GM23338 (cell line): ENCODE results near the gene EXOC4. TPM values are rescaled to one million over a fixed set of nuclear protein-coding genes. Genes with fewer than 3 reads are reported as not detected.

Source experiments
- ATAC-seq: fragments of 200-7000 bp; cut with Tn5 transposase; 3 replicates; pipeline ENCODE4 v1.9.1; 2020
- DNase-seq: peaks from one replicate; pipeline ENCODE4 v3.0.0-alpha.2; 2015; ENCODE audit warnings: low spot score
- H2AFZ ChIP-seq: fragments of 200-600 bp; sonication (generic); 2 replicates; pipeline ENCODE4 v1.8.0; 2016; ENCODE audit warnings: antibody characterized with exemption, mild to moderate bottlenecking, moderate library complexity
- H3F3A ChIP-seq: fragments of 200-600 bp; sonication (generic); replicated peaks from 2 replicates; pipeline ENCODE4 v1.8.0; 2017; ENCODE audit warnings: antibody characterized with exemption, mixed run types, low read depth
- H3K27ac ChIP-seq: fragments of 200-600 bp; sonication (generic); 2 replicates; pipeline ENCODE4 v1.6.1; 2016; ENCODE audit warnings: low read depth
- H3K27me3 ChIP-seq: fragments of 200-600 bp; sonication (generic); 2 replicates; pipeline ENCODE4 v1.8.0; 2016; ENCODE audit warnings: mild to moderate bottlenecking, mixed run types, moderate library complexity; ENCODE audit not compliant: insufficient read depth
- H3K36me3 ChIP-seq: fragments of 200-600 bp; sonication (generic); 2 replicates; pipeline ENCODE4 v1.8.0; 2016; ENCODE audit warnings: mild to moderate bottlenecking; ENCODE audit not compliant: insufficient read depth
- H3K4me1 ChIP-seq: fragments of 200-600 bp; sonication (generic); 2 replicates; pipeline ENCODE4 v1.8.0; 2016; ENCODE audit warnings: mild to moderate bottlenecking, moderate library complexity; ENCODE audit not compliant: insufficient read depth
- H3K4me2 ChIP-seq: fragments of 200-600 bp; sonication (generic); 2 replicates; pipeline ENCODE4 v1.7.1; 2017; ENCODE audit warnings: mixed run types
- H3K4me3 ChIP-seq: fragments of 200-600 bp; sonication (generic); 2 replicates; pipeline ENCODE4 v1.6.1; 2016; ENCODE audit warnings: mixed run types
- H3K79me2 ChIP-seq: fragments of 200-600 bp; sonication (generic); replicated peaks from 2 replicates; pipeline ENCODE4 v1.8.0; 2017; ENCODE audit warnings: mild to moderate bottlenecking; ENCODE audit not compliant: insufficient read depth
- H3K9me2 ChIP-seq: fragments of 200-600 bp; sonication (generic); 2 replicates; pipeline ENCODE4 v1.8.0; 2017; ENCODE audit not compliant: insufficient read depth
- H4K20me1 ChIP-seq: fragments of 200-600 bp; sonication (generic); replicated peaks from 2 replicates; pipeline ENCODE4 v1.8.0; 2017; ENCODE audit warnings: mild to moderate bottlenecking; ENCODE audit not compliant: insufficient read depth
- H3K27ac Mint-ChIP-seq: 2 replicates; pipeline ENCODE4 v1.8.0; 2020; ENCODE audit warnings: inconsistent platforms, mild to moderate bottlenecking, moderate library complexity, mixed read lengths
- H3K27me3 Mint-ChIP-seq: 3 replicates; pipeline ENCODE4 v1.8.0; 2022; ENCODE audit warnings: low read depth, mild to moderate bottlenecking, moderate library complexity, mixed read lengths, inconsistent platforms; ENCODE audit not compliant: insufficient read depth, poor library complexity
- H3K36me3 Mint-ChIP-seq: 3 replicates; pipeline ENCODE4 v1.8.0; 2021; ENCODE audit warnings: low read depth, mild to moderate bottlenecking, inconsistent platforms, moderate library complexity, mixed read lengths
- H3K4me1 Mint-ChIP-seq: 3 replicates; pipeline ENCODE4 v1.8.0; 2020; ENCODE audit warnings: mild to moderate bottlenecking, inconsistent platforms, mixed read lengths
- H3K4me3 Mint-ChIP-seq: 3 replicates; pipeline ENCODE4 v1.8.0; 2021; ENCODE audit warnings: moderate library complexity, mild to moderate bottlenecking, inconsistent platforms, mixed read lengths
- H3K9me3 Mint-ChIP-seq: 3 replicates; pipeline ENCODE4 v1.8.0; 2020; ENCODE audit warnings: moderate library complexity, mild to moderate bottlenecking, inconsistent platforms, mixed read lengths
- CREB1 ChIP-seq: fragments of 250-450 bp; sonication (Bioruptor Pico); IDR thresholded peaks from 2 replicates; pipeline ENCODE4 v1.5.0; 2020; ENCODE audit warnings: low read depth, mild to moderate bottlenecking, moderate library complexity
- EZH2 ChIP-seq: fragments of 200-600 bp; sonication (generic); IDR thresholded peaks from one replicate; pipeline ENCODE4 v1.8.0; 2017; ENCODE audit warnings: antibody characterized with exemption, mild to moderate bottlenecking, low read depth; ENCODE audit not compliant: unreplicated experiment
- EZH2phosphoT487 ChIP-seq: fragments of 200-600 bp; sonication (generic); IDR thresholded peaks from one replicate; pipeline ENCODE4 v1.8.1; 2018; ENCODE audit warnings: antibody characterized with exemption; ENCODE audit not compliant: unreplicated experiment
- JUNB ChIP-seq: IDR thresholded peaks from one replicate; pipeline ENCODE4 v1.6.1; 2016; ENCODE audit warnings: antibody characterized with exemption; ENCODE audit not compliant: unreplicated experiment
- NANOG ChIP-seq: IDR thresholded peaks from 2 replicates; pipeline ENCODE4 v1.6.1; 2016; ENCODE audit warnings: antibody characterized with exemption, borderline replicate concordance
- POLR2AphosphoS5 ChIP-seq: IDR thresholded peaks from 2 replicates; pipeline ENCODE4 v1.6.1; 2016; ENCODE audit warnings: antibody characterized with exemption, low read depth
- STAT1 ChIP-seq: IDR thresholded peaks from one replicate; pipeline ENCODE4 v1.6.1; 2016; ENCODE audit warnings: antibody characterized with exemption; ENCODE audit not compliant: unreplicated experiment
- ZNF114 ChIP-seq: fragments of 250-450 bp; sonication (Bioruptor Pico); IDR thresholded peaks from 2 replicates; pipeline ENCODE4 v1.5.0; 2020; ENCODE audit warnings: mild to moderate bottlenecking, moderate library complexity
- ZNF331 ChIP-seq: fragments of 250-450 bp; sonication (Bioruptor Pico); IDR thresholded peaks from 2 replicates; pipeline ENCODE4 v1.5.0; 2020; ENCODE audit warnings: low read depth, mild to moderate bottlenecking, moderate library complexity
- polyA plus RNA-seq: library from polyadenylated mRNA; unstranded; fragments of >200 nt; fragmentation: Nextera tagmentation; extraction: Ambion mirVana; gene quantifications from 2 replicates; pipeline ENCODE4 v1.2.1, GENCODE V29; 2016
- total RNA-seq: library from RNA; depleted of rRNA; stranded (reverse); fragments of >200 nt; shearing (Covaris generic); gene quantifications from 2 replicates; pipeline ENCODE4 v1.2.3, GENCODE V29; 2014
- TF ChIP-seq, protein P1 (sequence below): IDR thresholded peaks from 2 replicates; pipeline ENCODE4 v1.6.1; 2016; ENCODE audit warnings: antibody characterized with exemption
- TF ChIP-seq, protein P2 (sequence below): fragments of 250-450 bp; sonication (Bioruptor Pico); IDR thresholded peaks from 2 replicates; pipeline ENCODE4 v1.5.0; 2020; ENCODE audit warnings: mild to moderate bottlenecking, moderate library complexity
- TF ChIP-seq, protein P3 (sequence below), 2 experiments: fragments of 200-600 bp in 1 of 2; sonication (generic) in 1 of 2; conservative IDR thresholded peaks; 2 replicates each; pipeline versions ENCODE4 v1.5.1 to v1.6.1; 2016 to 2017; ENCODE audit warnings: antibody characterized with exemption in 2 of 2, low read depth in 2 of 2, mild to moderate bottlenecking in 2 of 2, moderate library complexity in 1 of 2
- TF ChIP-seq, protein P4 (sequence below): IDR thresholded peaks from one replicate; pipeline ENCODE4 v1.6.1; 2018; ENCODE audit warnings: antibody characterized with exemption; ENCODE audit not compliant: unreplicated experiment

EXOC4 gene
- total and polyA plus RNA-seq, 2 experiments from 2014 or later = 37.5 to 52.7 TPM

DNA sequence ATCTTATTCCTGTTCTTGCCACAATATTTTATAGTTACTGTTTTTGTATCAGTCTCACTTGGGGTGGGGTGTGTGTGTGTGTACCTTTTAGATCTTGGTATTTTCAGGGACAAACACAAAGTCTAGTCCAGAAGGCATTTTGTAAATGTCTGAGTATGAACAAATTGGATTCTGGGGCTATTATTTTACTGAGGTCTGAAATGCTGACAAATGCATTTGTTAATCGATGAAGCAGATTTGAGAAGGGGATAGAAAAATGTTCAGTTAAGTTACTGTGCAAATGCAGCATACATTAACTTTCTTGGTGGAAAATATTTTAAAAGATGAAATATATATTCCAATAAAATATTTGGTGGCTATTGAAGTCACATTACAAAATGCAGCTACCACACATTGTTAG is 267.4 kb downstream of the EXOC4 start:
- H3K27me3 Mint-ChIP-seq = no peaks in the 10 kb centered on the region
- ATAC-seq (no peak), DNase-seq (no peak)
- Histone ChIP-seq H3K4me3 (no peak overlapping the region), H3K4me1 (no peaks in the 10 kb centered on the region; the same call in 1 of the 2 replicates), H3K9me2 (no peaks in the 10 kb centered on the region), H3K4me2 (no peak overlapping the region), H4K20me1 (no peaks in the 10 kb centered on the region), H3K27ac (no peak overlapping the region), H3K27me3 (no peaks in the 10 kb centered on the region), H3F3A (no peaks in the 10 kb centered on the region), H3K79me2 (no peaks in the 10 kb centered on the region), H2AFZ (no peak overlapping the region), H3K36me3 (no peaks in the 10 kb centered on the region)
- no peak overlapping the region for H3K4me3 Mint-ChIP-seq
- TF ChIP-seq POLR2AphosphoS5 (no peak), EZH2 (no peak), ZNF114 (CRISPR knock-in tag) (no peak), ZNF331 (no peak), STAT1 (no peak), EZH2phosphoT487 (no peak), JUNB (no peak), CREB1 (CRISPR knock-in tag) (no peak), NANOG (no peak)
- TF ChIP-seq, protein P1, sequence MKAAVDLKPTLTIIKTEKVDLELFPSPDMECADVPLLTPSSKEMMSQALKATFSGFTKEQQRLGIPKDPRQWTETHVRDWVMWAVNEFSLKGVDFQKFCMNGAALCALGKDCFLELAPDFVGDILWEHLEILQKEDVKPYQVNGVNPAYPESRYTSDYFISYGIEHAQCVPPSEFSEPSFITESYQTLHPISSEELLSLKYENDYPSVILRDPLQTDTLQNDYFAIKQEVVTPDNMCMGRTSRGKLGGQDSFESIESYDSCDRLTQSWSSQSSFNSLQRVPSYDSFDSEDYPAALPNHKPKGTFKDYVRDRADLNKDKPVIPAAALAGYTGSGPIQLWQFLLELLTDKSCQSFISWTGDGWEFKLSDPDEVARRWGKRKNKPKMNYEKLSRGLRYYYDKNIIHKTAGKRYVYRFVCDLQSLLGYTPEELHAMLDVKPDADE = no peak
- TF ChIP-seq, protein P2, sequence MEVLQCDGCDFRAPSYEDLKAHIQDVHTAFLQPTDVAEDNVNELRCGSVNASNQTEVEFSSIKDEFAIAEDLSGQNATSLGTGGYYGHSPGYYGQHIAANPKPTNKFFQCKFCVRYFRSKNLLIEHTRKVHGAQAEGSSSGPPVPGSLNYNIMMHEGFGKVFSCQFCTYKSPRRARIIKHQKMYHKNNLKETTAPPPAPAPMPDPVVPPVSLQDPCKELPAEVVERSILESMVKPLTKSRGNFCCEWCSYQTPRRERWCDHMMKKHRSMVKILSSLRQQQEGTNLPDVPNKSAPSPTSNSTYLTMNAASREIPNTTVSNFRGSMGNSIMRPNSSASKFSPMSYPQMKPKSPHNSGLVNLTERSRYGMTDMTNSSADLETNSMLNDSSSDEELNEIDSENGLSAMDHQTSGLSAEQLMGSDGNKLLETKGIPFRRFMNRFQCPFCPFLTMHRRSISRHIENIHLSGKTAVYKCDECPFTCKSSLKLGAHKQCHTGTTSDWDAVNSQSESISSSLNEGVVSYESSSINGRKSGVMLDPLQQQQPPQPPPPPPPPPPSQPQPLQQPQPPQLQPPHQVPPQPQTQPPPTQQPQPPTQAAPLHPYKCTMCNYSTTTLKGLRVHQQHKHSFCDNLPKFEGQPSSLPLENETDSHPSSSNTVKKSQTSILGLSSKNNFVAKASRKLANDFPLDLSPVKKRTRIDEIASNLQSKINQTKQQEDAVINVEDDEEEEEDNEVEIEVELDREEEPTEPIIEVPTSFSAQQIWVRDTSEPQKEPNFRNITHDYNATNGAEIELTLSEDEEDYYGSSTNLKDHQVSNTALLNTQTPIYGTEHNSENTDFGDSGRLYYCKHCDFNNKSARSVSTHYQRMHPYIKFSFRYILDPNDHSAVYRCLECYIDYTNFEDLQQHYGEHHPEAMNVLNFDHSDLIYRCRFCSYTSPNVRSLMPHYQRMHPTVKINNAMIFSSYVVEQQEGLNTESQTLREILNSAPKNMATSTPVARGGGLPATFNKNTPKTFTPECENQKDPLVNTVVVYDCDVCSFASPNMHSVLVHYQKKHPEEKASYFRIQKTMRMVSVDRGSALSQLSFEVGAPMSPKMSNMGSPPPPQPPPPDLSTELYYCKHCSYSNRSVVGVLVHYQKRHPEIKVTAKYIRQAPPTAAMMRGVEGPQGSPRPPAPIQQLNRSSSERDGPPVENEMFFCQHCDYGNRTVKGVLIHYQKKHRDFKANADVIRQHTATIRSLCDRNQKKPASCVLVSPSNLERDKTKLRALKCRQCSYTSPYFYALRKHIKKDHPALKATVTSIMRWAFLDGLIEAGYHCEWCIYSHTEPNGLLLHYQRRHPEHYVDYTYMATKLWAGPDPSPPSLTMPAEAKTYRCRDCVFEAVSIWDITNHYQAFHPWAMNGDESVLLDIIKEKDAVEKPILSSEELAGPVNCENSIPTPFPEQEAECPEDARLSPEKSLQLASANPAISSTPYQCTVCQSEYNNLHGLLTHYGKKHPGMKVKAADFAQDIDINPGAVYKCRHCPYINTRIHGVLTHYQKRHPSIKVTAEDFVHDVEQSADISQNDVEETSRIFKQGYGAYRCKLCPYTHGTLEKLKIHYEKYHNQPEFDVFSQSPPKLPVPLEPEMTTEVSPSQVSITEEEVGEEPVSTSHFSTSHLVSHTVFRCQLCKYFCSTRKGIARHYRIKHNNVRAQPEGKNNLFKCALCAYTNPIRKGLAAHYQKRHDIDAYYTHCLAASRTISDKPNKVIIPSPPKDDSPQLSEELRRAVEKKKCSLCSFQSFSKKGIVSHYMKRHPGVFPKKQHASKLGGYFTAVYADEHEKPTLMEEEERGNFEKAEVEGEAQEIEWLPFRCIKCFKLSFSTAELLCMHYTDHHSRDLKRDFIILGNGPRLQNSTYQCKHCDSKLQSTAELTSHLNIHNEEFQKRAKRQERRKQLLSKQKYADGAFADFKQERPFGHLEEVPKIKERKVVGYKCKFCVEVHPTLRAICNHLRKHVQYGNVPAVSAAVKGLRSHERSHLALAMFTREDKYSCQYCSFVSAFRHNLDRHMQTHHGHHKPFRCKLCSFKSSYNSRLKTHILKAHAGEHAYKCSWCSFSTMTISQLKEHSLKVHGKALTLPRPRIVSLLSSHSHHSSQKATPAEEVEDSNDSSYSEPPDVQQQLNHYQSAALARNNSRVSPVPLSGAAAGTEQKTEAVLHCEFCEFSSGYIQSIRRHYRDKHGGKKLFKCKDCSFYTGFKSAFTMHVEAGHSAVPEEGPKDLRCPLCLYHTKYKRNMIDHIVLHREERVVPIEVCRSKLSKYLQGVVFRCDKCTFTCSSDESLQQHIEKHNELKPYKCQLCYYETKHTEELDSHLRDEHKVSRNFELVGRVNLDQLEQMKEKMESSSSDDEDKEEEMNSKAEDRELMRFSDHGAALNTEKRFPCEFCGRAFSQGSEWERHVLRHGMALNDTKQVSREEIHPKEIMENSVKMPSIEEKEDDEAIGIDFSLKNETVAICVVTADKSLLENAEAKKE (CRISPR knock-in tag) = no peak
- TF ChIP-seq, protein P3, sequence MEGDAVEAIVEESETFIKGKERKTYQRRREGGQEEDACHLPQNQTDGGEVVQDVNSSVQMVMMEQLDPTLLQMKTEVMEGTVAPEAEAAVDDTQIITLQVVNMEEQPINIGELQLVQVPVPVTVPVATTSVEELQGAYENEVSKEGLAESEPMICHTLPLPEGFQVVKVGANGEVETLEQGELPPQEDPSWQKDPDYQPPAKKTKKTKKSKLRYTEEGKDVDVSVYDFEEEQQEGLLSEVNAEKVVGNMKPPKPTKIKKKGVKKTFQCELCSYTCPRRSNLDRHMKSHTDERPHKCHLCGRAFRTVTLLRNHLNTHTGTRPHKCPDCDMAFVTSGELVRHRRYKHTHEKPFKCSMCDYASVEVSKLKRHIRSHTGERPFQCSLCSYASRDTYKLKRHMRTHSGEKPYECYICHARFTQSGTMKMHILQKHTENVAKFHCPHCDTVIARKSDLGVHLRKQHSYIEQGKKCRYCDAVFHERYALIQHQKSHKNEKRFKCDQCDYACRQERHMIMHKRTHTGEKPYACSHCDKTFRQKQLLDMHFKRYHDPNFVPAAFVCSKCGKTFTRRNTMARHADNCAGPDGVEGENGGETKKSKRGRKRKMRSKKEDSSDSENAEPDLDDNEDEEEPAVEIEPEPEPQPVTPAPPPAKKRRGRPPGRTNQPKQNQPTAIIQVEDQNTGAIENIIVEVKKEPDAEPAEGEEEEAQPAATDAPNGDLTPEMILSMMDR (conservative IDR thresholded peaks at IDR 0.05; ENCODE audit: low read depth in 2 of 2) = no peak
- TF ChIP-seq, protein P4, sequence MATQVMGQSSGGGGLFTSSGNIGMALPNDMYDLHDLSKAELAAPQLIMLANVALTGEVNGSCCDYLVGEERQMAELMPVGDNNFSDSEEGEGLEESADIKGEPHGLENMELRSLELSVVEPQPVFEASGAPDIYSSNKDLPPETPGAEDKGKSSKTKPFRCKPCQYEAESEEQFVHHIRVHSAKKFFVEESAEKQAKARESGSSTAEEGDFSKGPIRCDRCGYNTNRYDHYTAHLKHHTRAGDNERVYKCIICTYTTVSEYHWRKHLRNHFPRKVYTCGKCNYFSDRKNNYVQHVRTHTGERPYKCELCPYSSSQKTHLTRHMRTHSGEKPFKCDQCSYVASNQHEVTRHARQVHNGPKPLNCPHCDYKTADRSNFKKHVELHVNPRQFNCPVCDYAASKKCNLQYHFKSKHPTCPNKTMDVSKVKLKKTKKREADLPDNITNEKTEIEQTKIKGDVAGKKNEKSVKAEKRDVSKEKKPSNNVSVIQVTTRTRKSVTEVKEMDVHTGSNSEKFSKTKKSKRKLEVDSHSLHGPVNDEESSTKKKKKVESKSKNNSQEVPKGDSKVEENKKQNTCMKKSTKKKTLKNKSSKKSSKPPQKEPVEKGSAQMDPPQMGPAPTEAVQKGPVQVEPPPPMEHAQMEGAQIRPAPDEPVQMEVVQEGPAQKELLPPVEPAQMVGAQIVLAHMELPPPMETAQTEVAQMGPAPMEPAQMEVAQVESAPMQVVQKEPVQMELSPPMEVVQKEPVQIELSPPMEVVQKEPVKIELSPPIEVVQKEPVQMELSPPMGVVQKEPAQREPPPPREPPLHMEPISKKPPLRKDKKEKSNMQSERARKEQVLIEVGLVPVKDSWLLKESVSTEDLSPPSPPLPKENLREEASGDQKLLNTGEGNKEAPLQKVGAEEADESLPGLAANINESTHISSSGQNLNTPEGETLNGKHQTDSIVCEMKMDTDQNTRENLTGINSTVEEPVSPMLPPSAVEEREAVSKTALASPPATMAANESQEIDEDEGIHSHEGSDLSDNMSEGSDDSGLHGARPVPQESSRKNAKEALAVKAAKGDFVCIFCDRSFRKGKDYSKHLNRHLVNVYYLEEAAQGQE = no peak
- no peaks in the 10 kb centered on the region for H3K9me3 Mint-ChIP-seq
- no peak overlapping the region for H3K27ac Mint-ChIP-seq
- H3K36me3 Mint-ChIP-seq = peaks cover 11% of the 10 kb centered on the region
- peaks cover 13% of the 10 kb centered on the region for H3K4me1 Mint-ChIP-seq
